ENCODE data around the gene SHQ1.
A peak's percentile ranks its signal among the peaks of the same experiment; 100 is the strongest.

SHQ1 gene

DNA sequence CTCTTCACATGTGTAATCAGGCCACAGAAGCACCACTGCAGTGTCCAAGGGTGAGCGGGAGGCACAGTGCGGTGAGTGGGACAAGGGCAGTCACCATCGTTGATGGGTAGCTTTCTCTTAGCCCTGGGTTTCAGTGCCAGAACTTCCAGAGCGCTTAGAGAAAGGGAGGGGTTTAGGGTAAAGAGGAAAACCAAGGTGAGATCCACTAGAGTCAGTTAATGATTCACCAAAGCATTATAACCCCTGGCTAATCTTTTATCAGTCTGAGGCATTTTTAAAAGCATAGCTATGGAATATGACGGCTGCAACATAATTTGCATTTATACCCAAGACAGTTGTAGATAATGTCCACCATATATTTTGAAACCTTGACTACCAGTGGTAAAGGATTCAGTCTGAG is 94.8 kb downstream of the SHQ1 start:
- DNase-seq: no peak
- TF ChIP-seq, protein P1, sequence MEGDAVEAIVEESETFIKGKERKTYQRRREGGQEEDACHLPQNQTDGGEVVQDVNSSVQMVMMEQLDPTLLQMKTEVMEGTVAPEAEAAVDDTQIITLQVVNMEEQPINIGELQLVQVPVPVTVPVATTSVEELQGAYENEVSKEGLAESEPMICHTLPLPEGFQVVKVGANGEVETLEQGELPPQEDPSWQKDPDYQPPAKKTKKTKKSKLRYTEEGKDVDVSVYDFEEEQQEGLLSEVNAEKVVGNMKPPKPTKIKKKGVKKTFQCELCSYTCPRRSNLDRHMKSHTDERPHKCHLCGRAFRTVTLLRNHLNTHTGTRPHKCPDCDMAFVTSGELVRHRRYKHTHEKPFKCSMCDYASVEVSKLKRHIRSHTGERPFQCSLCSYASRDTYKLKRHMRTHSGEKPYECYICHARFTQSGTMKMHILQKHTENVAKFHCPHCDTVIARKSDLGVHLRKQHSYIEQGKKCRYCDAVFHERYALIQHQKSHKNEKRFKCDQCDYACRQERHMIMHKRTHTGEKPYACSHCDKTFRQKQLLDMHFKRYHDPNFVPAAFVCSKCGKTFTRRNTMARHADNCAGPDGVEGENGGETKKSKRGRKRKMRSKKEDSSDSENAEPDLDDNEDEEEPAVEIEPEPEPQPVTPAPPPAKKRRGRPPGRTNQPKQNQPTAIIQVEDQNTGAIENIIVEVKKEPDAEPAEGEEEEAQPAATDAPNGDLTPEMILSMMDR (IDR thresholded peaks at IDR 0.05; ENCODE audit: low read depth, low read length): no peak
- Histone ChIP-seq H3K27ac (no peak overlapping the region), H3K4me3 (ENCODE audit: low read depth, low read length) (no peak overlapping the region), H3K9me3 (ENCODE audit: severe bottlenecking) (no peaks in the 10 kb centered on the region), H3K27me3 (ENCODE audit: insufficient read depth, low read depth, severe bottlenecking) (no peaks in the 10 kb centered on the region), H3K36me3 (no peaks in the 10 kb centered on the region)

DNA sequence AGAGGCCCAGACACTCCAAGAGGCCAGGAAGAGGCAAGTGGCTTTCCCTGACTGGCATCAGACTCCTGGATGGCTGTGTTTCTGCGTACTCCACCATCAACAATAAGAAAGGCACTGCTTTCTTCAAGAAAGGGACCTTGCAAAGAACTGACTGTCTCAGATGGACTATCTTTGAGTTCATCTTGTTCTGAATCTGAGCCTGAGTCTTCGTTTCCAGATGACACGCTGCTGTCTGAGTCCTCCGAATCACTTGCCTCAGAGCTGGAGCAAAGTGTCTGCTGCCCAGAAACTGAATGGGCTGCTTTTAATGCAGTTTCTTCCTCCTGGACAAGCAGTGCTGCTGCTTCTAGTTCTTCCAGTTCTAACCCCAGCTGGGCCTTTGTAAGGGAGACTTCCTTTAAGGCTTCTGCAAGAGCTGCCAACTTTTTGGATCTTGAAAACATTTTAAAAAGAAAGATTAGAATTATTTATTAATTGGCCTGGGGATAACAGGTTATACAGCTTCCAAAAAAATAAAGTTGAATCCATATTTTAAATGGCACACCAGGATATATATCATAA is 97.8 kb downstream of the SHQ1 start:
- Histone ChIP-seq H3K4me3 (ENCODE audit: low read depth, low read length) (no peak overlapping the region), H3K9me3 (ENCODE audit: severe bottlenecking) (no peaks in the 10 kb centered on the region), H3K36me3 (no peaks in the 10 kb centered on the region), H3K27ac (no peak overlapping the region), H3K27me3 (ENCODE audit: insufficient read depth, low read depth, severe bottlenecking) (no peaks in the 10 kb centered on the region)
- no peak for DNase-seq
- TF ChIP-seq, protein P1 (IDR thresholded peaks at IDR 0.05; ENCODE audit: low read depth, low read length): no peak

DNA sequence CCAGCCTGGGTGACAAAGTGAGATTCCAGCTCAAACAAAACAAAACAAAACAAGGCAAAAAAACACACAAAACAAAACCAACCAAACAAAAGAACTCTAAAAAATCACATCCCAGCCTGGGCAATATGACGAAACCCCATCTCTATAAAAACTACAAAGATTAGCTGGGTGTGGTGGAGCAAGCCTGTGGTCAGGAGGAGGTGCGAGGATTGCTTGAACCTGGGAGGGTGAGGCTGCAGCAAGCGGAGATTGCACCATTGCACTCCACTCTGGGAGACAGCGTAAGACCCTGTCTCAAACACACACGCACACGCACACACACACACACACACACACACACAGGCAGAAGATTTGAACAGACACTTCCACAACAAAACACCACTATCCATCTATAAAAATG is 99.6 kb downstream of the SHQ1 start:
- DNase-seq: no peak
- H3K27ac ChIP-seq: no peak overlapping the region
- H3K4me3 ChIP-seq (ENCODE audit: low read depth, low read length): no peak overlapping the region
- TF ChIP-seq, protein P1 (IDR thresholded peaks at IDR 0.05; ENCODE audit: low read depth, low read length): no peak
- H3K36me3 ChIP-seq: no peaks in the 10 kb centered on the region
- no peaks in the 10 kb centered on the region for H3K27me3 ChIP-seq (ENCODE audit: insufficient read depth, low read depth, severe bottlenecking)
- H3K9me3 ChIP-seq (ENCODE audit: severe bottlenecking): no peaks in the 10 kb centered on the region

DNA sequence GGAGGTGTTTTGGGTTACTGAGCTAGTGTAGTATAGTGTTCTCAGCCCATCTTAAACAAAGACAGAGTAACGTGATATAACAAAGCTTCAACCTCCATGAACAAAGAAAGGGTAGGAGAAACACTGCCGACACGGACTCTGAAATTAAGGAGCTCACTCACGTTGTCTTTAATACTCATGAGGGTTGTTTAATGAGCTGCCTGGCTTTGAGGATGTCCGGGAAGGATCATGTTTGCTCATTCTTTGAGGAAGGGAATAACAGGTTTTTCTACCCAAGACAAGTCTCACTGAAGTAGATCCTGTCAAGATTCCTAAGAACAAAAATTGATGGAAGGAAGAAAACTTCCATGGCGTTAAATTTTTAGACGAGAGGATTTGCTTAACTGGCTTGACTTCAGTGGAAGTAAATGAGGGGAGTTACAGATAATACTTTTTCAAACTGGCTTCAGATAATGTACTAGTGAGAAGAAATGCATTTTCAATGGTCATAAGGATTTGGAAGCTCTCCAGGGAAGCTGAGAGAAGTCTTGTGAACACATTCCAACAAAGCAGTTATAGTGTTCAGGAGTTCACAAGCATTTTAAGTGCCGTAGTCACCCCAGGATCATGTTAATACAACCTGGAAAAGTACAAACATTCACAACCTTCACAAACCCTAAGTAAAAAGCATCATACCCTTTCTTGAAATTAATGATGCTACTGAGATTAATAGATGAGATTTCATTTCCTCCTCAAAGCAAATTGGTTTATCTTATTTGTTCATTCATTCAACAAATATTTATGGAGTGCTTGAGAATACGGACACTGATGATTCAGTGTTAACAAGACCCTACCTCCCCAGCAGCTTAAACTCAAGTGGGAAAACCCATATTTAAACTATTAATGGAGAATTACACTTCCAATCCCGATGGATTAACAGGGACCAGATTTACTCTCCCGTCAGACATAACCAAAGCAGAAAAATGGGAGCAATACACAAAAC is 101.5 kb downstream of the SHQ1 start:
- no peak overlapping the region for H3K27ac ChIP-seq
- H3K4me3 ChIP-seq (ENCODE audit: low read depth, low read length): no peak overlapping the region
- H3K36me3 ChIP-seq: no peaks in the 10 kb centered on the region
- no peaks in the 10 kb centered on the region for H3K9me3 ChIP-seq (ENCODE audit: severe bottlenecking)
- TF ChIP-seq, protein P1 (IDR thresholded peaks at IDR 0.05; ENCODE audit: low read depth, low read length): no peak
- no peak for DNase-seq
- H3K27me3 ChIP-seq (ENCODE audit: insufficient read depth, low read depth, severe bottlenecking): no peaks in the 10 kb centered on the region

DNA sequence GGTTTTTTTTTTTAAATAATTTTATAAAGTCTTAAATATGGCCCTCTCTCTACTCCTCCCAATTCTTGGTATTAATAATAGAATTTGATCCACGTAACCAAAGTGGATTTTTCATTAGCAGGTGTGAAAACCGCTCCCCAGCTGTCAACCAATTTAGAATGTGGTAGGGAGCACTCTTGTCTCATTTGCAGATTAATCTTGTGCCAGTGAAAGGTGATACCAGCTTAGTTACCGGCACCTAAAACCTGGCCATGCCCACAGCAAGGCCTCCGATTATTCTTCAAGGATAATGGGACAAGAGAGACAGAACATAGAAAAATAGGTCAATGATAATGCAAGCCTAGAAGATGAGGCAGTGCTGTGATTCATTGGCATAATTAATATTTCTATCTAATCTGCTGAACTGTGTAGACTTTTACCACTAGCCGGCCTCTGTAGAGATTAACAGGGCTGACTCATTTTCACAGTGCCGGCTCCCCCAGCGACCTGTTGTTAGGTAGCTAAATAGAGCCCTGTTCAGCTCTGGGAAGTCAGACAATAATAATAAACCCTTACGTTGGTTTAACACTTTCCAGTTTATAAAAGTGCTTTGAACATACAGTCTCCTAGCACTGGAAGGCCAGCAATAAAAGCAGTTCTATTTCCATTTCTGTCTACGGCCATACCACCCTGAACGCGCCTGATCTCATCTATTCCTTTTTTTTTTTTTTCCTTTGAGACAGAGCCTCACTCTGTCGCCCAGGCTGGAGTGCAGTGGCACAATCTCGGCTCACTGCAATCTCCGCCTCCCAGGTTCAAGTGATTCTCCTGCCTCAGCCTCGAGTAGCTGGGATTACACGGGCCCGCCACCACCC is 102.9 kb downstream of the SHQ1 start:
- Histone ChIP-seq H3K27ac (peak overlapping the region; percentile 36), H3K27me3 (ENCODE audit: insufficient read depth, low read depth, severe bottlenecking) (no peaks in the 10 kb centered on the region), H3K4me3 (ENCODE audit: low read depth, low read length) (no peak overlapping the region), H3K9me3 (ENCODE audit: severe bottlenecking) (no peaks in the 10 kb centered on the region), H3K36me3 (no peaks in the 10 kb centered on the region)
- TF ChIP-seq, protein P1 (IDR thresholded peaks at IDR 0.05; ENCODE audit: low read depth, low read length): no peak
- DNase-seq: peak; percentile 63

All from WERI-Rb-1 (cell line).